Measurements from ENCODE around the gene CHD2. TPM values are rescaled to one million over a fixed set of nuclear protein-coding genes. Genes with fewer than 3 reads are reported as not detected.

CHD2 gene
- total RNA-seq, 1 experiment from 2014 or later, result 81.8 TPM

- BruUV-seq (replicated peaks), result no TSS peak
- H3K27me3 ChIP-seq (ENCODE audit: control insufficient read depth, insufficient read depth, low read length), result no peaks in the 10 kb centered on the region
Observed at GRCh38 chr15:93046721-93047120, 146.6 kb downstream of the CHD2 start.

GRCh38 chr15:93047621-93048425, 147.7 kb downstream of the CHD2 start:
- TF ChIP-seq CTCF (IDR thresholded peaks at IDR 0.05), result no peak
- no peak for TF ChIP-seq REST (IDR thresholded peaks at IDR 0.05; ENCODE audit: insufficient read depth in 1 of 2, low read depth in 2 of 2, low read length in 1 of 2)
- no peak for TF ChIP-seq SIN3A (IDR thresholded peaks at IDR 0.05; ENCODE audit: borderline replicate concordance, insufficient read depth, low read depth, low read length)
- no peak for TF ChIP-seq TCF7L2 (IDR thresholded peaks at IDR 0.05; ENCODE audit: low read depth, low read length)
- no peak for TF ChIP-seq POLR2AphosphoS5 (IDR thresholded peaks at IDR 0.05; ENCODE audit: low read depth, low read length)
- ATAC-seq (no peak), DNase-seq (ENCODE audit: low read depth, low spot score) (no peak)
- ChIA-PET POLR2A (no interaction called here), CTCF (no interaction called here)
- Histone ChIP-seq H3K36me3 (ENCODE audit: control insufficient read depth, insufficient read depth, low read length) (no peaks in the 10 kb centered on the region), H3K4me1 (ENCODE audit: control insufficient read depth, insufficient read depth, low read length) (no peaks in the 10 kb centered on the region; the same call in 1 of the 2 replicates), H3K9me3 (ENCODE audit: control insufficient read depth, insufficient read depth, low read depth, low read length) (no peaks in the 10 kb centered on the region), H3K27me3 (ENCODE audit: control insufficient read depth, insufficient read depth, low read length) (no peaks in the 10 kb centered on the region), H3K27ac (ENCODE audit: low read length) (no peak overlapping the region), H3K4me3 (ENCODE audit: low read depth in 2 of 2, low read length in 2 of 2) (no peak overlapping the region)
- intact Hi-C loops (cut with micrococcal nuclease; ENCODE audit: unreplicated experiment) (no loop called here), in situ Hi-C loops (cut with HindIII; ENCODE audit: low pct_unique_long_range_greater_than_20kb, low sequenced_read_pairs) (no loop called here)
- no TSS peak for BruUV-seq (replicated peaks)

More at GRCh38 chr15:93046721-93047120, 146.6 kb downstream of the CHD2 start:
- in situ Hi-C loops (cut with HindIII; ENCODE audit: low pct_unique_long_range_greater_than_20kb, low sequenced_read_pairs) (no loop called here), intact Hi-C loops (cut with micrococcal nuclease; ENCODE audit: unreplicated experiment) (no loop called here)
- Histone ChIP-seq H3K4me1 (ENCODE audit: control insufficient read depth, insufficient read depth, low read length) (no peaks in the 10 kb centered on the region; the same call in 1 of the 2 replicates), H3K4me3 (ENCODE audit: low read depth in 2 of 2, low read length in 2 of 2) (no peak overlapping the region), H3K9me3 (ENCODE audit: control insufficient read depth, insufficient read depth, low read depth, low read length) (no peaks in the 10 kb centered on the region), H3K36me3 (ENCODE audit: control insufficient read depth, insufficient read depth, low read length) (no peaks in the 10 kb centered on the region), H3K27ac (ENCODE audit: low read length) (no peak overlapping the region)
- DNase-seq (ENCODE audit: low read depth, low spot score) (no peak), ATAC-seq (no peak)
- CTCF ChIA-PET, result no interaction called here
- POLR2A ChIA-PET, result no interaction called here
- TF ChIP-seq SIN3A (IDR thresholded peaks at IDR 0.05; ENCODE audit: borderline replicate concordance, insufficient read depth, low read depth, low read length), result no peak
- no peak for TF ChIP-seq REST (IDR thresholded peaks at IDR 0.05; ENCODE audit: insufficient read depth in 1 of 2, low read depth in 2 of 2, low read length in 1 of 2)
- no peak for TF ChIP-seq CTCF (IDR thresholded peaks at IDR 0.05)
- no peak for TF ChIP-seq POLR2AphosphoS5 (IDR thresholded peaks at IDR 0.05; ENCODE audit: low read depth, low read length)
- no peak for TF ChIP-seq TCF7L2 (IDR thresholded peaks at IDR 0.05; ENCODE audit: low read depth, low read length)
